Activated CD4-positive, alpha-beta T cell treated with anti-CD3 and anti-CD28 coated beads, Interleukin-2, amount 50 U/mL, for 1 hour (primary cell): ENCODE measurements around the gene PCDHGA10.
"Not testable (repeated sequence)": the region's sequence is repeated elsewhere in the genome, so short reads cannot be mapped to it uniquely, and the experiment has no call there.

ENCODE experiments used
- DNase-seq: peaks from one replicate; pipeline ENCODE4 v3.0.0-alpha.2; 2020

Gene PCDHGA10

DNA sequence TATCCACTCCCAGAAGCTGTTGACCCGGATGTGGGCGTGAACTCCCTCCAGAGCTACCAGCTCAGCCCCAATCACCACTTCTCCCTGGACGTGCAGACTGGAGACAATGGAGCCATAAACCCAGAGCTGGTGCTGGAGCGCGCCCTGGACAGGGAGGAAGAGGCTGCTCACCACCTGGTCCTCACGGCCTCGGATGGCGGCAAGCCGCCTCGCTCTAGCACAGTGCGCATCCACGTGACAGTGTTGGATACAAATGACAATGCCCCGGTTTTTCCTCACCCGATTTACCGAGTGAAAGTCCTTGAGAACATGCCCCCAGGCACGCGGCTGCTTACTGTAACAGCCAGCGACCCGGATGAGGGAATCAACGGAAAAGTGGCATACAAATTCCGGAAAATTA lies 19.5 kb upstream of the PCDHGA10 start:
- DNase-seq = no peak

DNA sequence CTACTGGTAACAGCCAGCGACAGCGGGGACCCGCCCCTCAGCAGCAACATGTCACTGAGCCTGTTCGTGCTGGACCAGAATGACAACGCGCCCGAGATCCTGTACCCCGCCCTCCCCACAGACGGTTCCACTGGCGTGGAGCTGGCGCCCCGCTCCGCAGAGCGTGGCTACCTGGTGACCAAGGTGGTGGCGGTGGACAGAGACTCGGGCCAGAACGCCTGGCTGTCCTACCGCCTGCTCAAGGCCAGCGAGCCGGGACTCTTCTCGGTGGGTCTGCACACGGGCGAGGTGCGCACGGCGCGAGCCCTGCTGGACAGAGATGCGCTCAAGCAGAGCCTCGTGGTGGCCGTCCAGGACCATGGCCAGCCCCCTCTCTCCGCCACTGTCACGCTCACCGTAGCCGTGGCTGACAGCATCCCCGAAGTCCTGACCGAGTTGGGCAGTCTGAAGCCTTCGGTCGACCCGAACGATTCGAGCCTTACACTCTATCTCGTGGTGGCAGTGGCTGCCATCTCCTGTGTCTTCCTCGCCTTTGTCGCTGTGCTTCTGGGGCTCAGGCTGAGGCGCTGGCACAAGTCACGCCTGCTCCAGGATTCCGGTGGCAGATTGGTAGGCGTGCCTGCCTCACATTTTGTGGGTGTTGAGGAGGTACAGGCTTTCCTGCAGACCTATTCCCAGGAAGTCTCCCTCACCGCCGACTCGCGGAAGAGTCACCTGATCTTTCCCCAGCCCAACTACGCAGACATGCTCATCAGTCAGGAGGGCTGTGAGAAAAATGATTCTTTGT lies 18.2 kb upstream of the PCDHGA10 start:
- not testable (repeated sequence) for DNase-seq

DNA sequence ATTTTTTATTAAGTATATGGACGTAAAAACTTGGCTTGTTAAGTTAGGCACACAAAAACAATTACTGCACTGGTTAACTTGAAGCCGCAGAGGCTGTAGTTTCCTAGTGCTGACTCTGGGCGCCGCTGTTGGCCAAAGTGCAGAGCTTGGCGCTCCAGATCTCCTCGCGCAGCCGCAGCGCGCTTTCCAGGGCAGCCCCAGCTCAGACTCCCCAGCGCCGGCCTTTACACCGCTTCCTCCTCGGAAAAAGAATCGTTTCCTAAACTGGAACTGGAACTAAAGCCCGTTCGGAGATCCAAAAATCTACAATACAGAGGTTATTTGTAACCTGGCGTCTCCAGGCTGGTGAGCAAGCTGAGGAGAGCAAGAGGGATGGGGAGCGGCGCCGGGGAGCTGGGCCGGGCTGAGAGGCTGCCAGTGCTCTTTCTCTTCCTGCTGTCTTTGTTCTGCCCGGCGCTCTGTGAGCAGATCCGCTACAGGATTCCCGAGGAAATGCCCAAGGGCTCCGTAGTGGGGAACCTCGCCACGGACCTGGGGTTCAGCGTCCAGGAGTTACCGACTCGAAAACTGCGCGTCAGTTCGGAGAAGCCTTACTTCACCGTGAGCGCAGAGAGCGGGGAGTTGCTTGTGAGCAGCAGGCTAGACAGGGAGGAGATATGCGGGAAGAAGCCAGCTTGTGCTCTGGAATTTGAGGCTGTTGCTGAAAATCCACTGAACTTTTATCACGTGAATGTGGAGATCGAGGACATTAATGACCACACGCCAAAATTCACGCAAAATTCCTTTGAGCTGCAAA lies 14.8 kb upstream of the PCDHGA10 start, which contains the start of gene PCDHGB5:
Gene PCDHGB5, plus strand, starts transcription at position 192 of the 796 bp plus-strand sequence. Its CDS starts 181 bp downstream, at position 373.
- peak; percentile 25 for DNase-seq

DNA sequence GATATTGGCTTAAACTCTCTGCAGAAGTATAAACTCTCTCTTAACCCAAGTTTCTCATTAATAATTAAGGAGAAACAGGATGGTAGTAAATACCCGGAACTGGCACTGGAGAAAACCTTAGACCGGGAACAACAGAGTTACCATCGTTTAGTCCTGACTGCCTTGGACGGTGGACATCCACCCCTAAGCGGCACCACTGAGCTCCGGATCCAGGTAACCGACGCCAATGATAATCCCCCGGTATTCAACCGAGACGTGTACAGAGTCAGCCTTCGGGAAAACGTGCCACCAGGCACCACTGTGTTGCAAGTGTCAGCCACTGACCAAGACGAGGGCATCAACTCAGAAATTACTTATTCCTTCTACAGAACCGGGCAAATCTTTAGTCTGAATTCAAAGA lies 14.2 kb upstream of the PCDHGA10 start:
- no peak for DNase-seq

DNA sequence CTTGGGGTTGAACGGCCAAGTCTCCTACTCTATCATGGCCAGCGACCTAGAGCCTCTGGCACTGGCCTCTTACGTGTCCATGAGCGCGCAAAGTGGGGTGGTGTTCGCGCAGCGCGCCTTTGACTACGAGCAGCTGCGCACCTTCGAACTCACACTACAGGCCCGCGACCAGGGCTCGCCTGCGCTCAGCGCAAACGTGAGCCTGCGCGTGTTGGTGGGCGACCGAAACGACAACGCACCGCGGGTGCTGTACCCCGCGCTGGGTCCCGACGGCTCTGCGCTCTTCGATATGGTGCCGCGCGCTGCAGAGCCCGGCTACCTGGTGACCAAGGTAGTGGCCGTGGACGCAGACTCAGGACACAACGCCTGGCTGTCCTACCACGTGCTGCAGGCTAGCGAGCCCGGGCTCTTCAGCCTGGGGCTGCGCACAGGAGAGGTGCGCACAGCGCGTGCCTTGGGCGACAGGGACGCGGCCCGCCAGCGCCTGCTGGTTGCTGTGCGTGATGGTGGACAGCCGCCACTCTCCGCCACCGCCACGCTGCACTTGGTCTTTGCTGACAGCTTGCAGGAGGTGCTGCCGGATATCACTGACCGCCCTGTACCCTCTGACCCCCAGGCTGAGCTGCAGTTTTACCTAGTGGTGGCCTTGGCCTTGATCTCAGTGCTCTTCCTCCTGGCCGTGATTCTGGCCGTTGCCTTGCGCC lies 13.1 kb upstream of the PCDHGA10 start:
- no peak for DNase-seq

DNA sequence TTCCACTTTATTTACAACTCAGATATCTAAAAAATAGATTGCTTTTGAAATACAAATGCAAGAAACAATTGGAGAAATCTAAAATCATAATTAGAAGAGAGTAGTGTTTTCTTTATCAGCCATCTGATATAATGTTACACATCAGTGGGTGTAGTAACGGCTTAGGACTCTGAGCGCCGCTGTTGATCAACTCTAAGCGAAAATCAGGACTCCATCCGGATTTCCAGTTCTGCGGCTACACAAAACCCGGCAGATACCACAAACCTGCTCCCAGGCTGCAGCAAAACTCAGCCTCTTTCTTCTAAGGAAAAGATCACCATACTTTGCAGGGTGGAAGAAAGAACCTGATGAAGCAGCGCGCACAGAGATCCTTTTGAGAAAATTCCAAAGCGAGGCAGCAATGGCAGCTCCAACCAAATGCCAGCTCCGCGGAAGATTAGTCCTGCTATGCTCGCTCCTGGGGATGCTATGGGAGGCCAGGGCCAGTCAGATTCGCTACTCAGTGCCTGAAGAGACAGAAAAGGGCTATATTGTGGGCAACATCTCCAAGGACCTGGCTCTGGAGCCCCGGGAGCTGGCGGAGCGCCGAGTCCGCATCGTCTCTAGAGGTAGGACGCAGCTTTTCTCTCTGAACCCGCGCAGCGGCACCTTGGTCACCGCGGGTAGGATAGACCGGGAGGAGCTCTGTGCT lies 10.1 kb upstream of the PCDHGA10 start, which contains the start of gene PCDHGA9:
Gene PCDHGA9, plus strand, starts transcription at position 226 of the 691 bp plus-strand sequence. Its CDS starts 175 bp downstream, at position 401.
- DNase-seq = no peak

DNA sequence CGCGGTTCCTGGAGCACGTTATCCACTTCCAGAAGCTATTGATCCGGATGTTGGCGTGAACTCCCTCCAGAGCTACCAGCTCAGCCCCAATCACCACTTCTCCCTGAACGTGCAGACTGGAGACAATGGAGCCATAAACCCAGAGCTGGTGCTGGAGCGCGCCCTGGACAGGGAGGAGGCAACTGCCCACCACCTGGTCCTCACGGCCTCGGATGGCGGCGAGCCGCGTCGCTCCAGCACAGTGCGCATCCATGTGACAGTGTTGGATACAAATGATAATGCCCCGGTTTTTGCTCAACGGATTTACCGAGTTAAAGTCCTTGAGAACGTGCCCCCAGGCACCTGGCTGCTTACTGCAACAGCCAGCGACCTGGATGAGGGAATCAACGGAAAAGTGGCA lies 9.4 kb upstream of the PCDHGA10 start:
- DNase-seq = no peak

DNA sequence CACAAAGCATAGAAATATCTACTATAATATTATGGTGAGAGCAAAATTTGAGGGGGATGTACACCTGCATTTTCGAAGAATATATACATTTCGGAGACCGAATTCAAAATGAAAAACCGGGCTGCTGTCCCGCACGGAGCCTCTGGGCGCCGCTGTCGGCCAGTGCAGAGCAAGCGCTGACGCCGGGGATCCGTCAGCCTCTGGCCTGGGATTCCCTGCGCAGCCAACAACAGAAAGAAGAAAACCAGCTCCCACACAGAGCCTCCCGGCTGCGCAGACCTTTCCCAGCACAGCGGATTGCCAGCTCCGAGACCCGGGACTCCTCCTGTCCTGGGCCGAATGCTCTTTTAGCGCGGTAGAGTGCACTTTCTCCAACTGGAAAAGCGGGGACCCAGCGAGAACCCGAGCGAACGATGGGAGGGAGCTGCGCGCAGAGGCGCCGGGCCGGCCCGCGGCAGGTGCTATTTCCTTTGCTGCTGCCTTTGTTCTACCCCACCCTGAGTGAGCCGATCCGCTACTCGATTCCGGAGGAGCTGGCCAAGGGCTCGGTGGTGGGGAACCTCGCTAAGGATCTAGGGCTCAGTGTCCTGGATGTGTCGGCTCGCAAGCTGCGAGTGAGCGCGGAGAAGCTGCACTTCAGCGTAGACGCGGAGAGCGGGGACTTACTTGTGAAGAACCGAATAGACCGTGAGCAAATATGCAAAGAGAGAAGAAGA lies 4.8 kb upstream of the PCDHGA10 start, which contains the start of gene PCDHGB6:
Gene PCDHGB6, plus strand, starts transcription at position 232 of the 716 bp plus-strand sequence. Its CDS starts 182 bp downstream, at position 414.
- peak; percentile 25 for DNase-seq

DNA sequence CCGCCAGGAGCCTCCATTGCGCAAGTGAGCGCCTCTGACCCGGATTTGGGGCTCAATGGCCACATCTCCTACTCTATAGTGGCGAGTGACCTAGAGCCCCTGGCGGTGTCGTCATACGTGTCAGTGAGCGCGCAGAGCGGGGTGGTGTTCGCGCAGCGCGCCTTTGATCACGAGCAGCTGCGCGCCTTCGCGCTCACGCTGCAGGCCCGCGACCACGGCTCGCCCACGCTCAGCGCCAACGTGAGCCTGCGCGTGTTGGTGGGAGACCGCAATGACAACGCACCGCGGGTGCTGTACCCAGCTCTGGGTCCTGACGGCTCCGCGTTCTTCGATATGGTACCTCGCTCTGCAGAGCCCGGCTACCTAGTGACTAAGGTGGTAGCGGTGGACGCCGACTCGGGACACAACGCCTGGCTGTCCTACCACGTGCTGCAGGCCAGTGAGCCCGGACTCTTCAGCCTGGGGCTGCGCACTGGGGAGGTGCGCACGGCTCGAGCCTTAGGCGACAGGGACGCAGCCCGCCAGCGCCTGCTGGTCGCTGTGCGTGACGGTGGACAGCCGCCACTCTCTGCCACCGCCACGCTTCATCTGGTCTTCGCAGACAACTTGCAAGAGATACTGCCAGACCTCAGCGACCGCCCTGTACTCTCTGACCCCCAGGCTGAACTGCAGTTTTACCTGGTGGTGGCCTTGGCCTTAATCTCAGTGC lies 3.0 kb upstream of the PCDHGA10 start:
- DNase-seq = no peak

DNA sequence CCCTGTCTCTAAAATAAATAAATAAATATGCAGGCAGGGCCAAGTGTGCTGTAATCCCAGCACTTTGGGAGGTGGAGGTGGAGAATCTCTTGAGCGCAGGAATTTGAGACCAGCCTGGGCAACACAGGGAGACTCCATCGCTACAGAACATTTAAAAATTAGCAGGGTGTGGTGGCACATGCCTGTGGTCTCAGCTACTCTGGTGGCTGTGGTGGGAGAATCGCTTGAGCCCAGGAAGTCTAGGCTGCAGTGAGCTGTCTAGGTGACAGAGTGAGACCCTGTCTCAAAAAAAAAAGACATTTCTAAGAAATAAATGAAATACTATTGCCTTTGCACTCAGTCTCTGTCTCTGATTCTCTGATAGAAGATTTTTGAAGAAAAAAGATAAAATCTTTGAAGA lies 1.2 kb upstream of the PCDHGA10 start:
- no peak for DNase-seq

DNA sequence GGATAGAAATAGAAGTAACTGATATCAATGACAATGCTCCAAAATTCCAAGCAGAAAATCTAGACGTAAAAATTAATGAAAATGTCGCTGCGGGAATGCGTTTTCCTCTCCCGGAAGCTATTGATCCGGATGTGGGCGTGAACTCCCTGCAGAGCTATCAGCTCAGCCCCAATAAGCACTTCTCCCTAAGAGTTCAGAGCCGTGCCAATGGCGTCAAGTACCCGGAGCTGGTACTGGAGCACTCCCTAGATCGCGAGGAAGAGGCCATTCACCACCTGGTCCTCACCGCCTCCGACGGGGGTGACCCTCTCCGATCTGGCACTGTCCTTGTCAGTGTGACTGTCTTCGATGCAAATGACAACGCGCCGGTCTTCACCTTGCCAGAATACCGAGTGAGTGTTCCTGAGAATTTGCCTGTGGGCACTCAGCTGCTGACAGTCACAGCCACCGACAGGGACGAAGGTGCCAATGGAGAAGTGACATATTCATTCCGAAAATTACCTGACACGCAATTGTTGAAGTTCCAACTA lies 818 bp downstream of the PCDHGA10 start:
- DNase-seq = no peak

DNA sequence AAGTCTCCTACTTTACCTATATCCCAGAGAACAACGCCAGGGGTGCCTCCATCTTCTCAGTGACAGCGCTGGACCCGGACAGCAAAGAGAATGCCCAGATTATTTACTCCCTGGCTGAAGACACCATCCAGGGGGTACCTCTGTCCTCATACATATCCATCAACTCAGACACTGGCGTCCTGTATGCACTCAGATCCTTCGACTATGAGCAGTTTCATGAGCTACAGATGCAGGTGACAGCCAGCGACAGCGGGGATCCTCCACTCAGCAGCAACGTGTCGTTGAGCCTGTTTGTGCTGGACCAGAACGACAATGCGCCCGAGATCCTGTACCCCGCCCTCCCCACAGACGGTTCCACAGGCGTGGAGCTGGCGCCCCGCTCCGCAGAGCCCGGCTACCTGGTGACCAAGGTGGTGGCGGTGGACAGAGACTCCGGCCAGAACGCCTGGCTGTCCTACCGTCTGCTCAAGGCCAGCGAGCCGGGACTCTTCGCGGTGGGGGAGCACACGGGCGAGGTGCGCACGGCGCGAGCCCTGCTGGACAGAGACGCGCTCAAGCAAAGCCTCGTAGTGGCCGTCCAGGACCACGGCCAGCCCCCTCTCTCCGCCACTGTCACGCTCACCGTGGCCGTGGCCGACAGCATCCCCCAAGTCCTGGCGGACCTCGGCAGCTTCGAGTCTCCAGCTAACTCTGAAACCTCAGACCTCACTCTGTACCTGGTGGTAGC lies 1.9 kb downstream of the PCDHGA10 start:
- DNase-seq = not testable (repeated sequence)

DNA sequence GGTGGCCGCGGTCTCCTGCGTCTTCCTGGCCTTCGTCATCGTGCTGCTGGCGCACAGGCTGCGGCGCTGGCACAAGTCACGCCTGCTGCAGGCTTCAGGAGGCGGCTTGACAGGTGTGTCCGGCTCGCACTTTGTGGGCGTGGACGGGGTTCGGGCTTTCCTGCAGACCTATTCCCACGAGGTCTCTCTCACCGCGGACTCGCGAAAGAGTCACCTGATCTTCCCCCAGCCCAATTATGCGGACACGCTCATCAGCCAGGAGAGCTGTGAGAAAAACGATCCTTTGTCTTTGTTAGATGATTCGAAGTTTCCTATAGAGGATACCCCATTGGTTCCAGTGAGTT lies 2.5 kb downstream of the PCDHGA10 start:
- not testable (repeated sequence) for DNase-seq

DNA sequence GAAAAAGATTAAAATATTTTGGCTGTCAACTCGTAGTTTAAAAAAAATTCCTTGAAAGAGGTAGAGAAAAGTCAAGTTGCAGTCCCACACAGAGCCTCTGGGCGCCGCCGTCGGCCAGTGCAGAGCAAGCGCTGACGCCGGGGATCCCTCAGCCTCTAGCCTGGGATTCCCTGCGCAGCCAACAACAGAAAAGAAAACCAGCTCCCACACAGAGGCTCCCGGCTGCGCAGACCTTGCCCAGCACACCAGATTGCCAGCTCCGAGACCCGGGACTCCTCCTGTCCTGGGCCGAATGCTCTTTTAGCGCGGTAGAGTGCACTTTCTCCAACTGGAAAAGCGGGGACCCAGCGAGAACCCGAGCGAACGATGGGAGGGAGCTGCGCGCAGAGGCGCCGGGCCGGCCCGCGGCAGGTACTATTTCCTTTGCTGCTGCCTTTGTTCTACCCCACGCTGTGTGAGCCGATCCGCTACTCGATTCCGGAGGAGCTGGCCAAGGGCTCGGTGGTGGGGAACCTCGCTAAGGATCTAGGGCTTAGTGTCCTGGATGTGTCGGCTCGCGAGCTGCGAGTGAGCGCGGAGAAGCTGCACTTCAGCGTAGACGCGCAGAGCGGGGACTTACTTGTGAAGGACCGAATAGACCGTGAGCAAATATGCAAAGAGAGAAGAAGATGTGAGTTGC lies 4.8 kb downstream of the PCDHGA10 start, which contains the start of gene PCDHGB7:
Gene PCDHGB7, plus strand, starts transcription at position 184 of the 679 bp plus-strand sequence. Its CDS starts 183 bp downstream, at position 367.
- peak; percentile 22 for DNase-seq

DNA sequence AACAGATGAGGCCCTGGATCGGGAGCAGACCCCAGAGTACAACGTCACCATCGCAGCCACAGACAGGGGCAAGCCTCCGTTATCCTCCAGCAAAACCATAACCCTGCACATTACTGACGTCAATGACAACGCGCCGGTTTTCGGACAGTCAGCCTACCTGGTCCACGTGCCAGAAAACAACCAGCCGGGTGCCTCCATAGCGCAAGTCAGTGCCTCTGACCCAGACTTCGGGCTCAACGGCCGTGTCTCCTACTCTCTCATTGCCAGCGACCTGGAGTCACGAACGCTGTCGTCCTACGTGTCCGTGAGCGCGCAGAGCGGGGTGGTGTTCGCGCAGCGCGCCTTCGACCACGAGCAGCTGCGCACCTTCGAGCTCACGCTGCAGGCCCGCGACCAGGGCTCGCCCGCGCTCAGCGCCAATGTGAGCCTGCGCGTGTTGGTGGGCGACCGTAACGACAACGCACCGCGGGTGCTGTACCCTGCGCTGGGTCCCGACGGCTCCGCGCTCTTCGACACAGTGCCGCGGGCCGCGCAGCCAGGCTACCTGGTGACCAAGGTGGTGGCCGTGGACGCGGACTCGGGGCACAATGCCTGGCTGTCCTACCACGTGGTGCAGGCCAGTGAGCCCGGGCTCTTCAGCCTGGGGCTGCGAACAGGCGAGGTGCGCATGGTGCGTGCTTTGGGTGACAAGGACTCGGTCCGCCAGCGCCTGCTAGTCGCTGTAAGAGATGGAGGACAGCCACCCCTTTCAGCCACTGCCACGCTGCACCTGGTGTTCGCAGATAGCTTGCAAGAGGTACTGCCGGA lies 6.5 kb downstream of the PCDHGA10 start:
- DNase-seq = no peak

DNA sequence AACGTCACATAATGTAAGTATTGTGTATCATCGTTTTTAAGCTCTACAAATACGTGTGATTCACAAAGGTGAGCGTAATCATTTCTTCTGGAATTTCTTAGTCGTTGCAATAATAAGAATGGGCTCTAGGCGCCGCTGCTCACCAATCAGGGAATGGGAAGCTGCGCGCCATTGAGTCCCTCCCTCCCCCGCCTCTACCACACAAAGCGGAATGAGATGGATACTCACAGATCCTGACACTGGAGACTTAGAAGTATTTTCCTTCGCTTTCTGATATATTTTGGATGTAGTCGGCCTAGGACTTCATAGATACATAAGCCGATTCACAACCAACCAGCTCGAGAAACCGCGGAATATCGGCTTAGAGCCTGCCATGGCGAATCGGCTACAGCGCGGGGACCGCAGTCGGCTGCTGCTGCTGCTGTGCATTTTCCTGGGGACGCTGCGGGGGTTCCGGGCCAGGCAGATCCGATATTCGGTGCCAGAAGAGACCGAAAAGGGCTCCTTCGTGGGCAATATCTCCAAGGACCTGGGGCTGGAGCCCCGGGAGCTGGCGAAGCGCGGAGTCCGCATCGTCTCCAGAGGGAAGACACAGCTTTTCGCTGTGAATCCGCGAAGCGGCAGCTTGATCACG lies 8.2 kb downstream of the PCDHGA10 start, which contains the start of gene PCDHGA11:
Gene PCDHGA11, plus strand, starts transcription at position 197 of the 634 bp plus-strand sequence. Its CDS starts 177 bp downstream, at position 374.
- DNase-seq = peak; percentile 19

DNA sequence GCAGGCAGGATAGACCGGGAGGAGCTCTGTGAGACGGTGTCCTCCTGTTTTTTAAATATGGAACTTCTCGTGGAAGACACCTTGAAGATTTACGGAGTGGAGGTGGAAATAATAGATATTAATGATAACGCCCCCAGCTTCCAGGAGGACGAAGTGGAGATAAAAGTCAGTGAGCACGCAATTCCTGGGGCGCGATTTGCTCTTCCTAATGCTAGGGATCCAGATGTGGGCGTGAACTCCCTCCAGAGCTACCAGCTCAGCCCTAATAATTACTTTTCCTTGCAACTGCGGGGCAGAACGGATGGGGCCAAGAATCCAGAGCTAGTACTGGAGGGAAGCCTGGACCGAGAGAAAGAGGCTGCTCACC lies 8.7 kb downstream of the PCDHGA10 start:
- no peak for DNase-seq

DNA sequence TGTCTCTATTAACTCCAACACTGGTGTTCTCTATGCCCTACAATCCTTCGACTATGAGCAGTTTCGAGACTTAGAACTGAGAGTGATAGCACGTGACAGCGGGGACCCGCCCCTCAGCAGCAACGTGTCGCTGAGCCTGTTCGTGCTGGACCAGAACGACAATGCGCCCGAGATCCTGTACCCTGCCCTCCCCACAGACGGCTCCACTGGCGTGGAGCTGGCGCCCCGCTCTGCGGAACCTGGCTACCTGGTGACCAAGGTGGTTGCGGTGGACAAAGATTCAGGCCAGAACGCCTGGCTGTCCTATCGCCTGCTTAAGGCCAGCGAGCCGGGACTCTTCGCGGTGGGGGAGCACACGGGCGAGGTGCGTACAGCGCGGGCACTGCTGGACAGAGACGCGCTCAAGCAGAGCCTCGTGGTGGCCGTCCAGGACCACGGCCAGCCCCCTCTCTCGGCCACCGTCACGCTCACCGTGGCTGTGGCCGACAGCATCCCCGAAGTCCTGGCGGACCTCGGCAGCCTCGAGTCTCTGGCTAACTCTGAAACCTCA lies 10.0 kb downstream of the PCDHGA10 start:
- DNase-seq = no peak
